B cell (primary cell): ENCODE measurements around the gene ACP6. TPM values are rescaled to one million over a fixed set of nuclear protein-coding genes. Genes with fewer than 3 reads are reported as not detected.

Experiments used
- ATAC-seq: fragments of 200-7000 bp; cut with Tn5 transposase; one replicate; pipeline ENCODE4 v1.10.0; 2021; ENCODE audit warnings: low read depth, mild to moderate bottlenecking, moderate number of reproducible peaks, moderate library complexity
- CTCF ChIA-PET: fragments of 350-600 bp; sonication (Branson Sonifier 250); formaldehyde crosslinking; loops from one replicate; lab custom pipeline; 2021; ENCODE audit warnings: antibody characterized with exemption, inconsistent platforms; lab: Charles Lee
- POLR2A ChIA-PET: fragments of 350-600 bp; sonication (Branson Sonifier 250); formaldehyde crosslinking; loops from one replicate; lab custom pipeline; 2021; ENCODE audit warnings: antibody characterized with exemption; lab: Charles Lee
- DNase-seq: peaks from one replicate; pipeline ENCODE4 v3.0.0; 2013
- H2AFZ ChIP-seq: 2 replicates; pipeline ENCODE4 v1.6.1; 2012; ENCODE audit warnings: mild to moderate bottlenecking, low read depth, low read length; ENCODE audit not compliant: insufficient read depth, poor library complexity, severe bottlenecking
- H3K27ac ChIP-seq, 2 donors: 1 replicate in 1 of 2; 2 replicates in 1 of 2; pipeline ENCODE4 v1.5.1; 2012 to 2013; ENCODE audit warnings: low read length in 2 of 2, mild to moderate bottlenecking in 2 of 2, moderate library complexity in 1 of 2
- H3K27me3 ChIP-seq, 4 experiments: fragments of 200-600 bp in 1 of 4; sonication (generic) in 1 of 4; replicated peaks in 1 of 4; 1 replicate in 2 of 4; 2 replicates in 2 of 4; pipeline versions ENCODE4 v1.6.1 to v1.7.0; 2013 to 2016; ENCODE audit warnings: low read length in 3 of 4, mild to moderate bottlenecking in 2 of 4, mixed read lengths in 1 of 4, moderate library complexity in 1 of 4; ENCODE audit not compliant: insufficient read depth in 4 of 4, control insufficient read depth in 3 of 4; ENCODE audit errors: control extremely low read depth in 1 of 4
- H3K36me3 ChIP-seq, 2 experiments: replicated peaks in 1 of 2; 1 replicate in 1 of 2; 2 replicates in 1 of 2; pipeline versions ENCODE4 v1.6.1 to v1.7.1; 2013; ENCODE audit warnings: low read length in 1 of 2; ENCODE audit not compliant: insufficient read depth in 2 of 2, control insufficient read depth in 1 of 2; ENCODE audit errors: control extremely low read depth in 1 of 2, extremely low read depth in 1 of 2
- H3K4me1 ChIP-seq, 2 donors: fragments of 200-600 bp in 1 of 2; sonication (generic) in 1 of 2; 1 replicate in 1 of 2; 2 replicates in 1 of 2; pipeline versions ENCODE4 v1.5.1 to v1.6.1; 2013 to 2017; ENCODE audit warnings: low read length in 2 of 2; ENCODE audit not compliant: control insufficient read depth in 2 of 2, insufficient read depth in 2 of 2
- H3K4me2 ChIP-seq: replicated peaks from 2 replicates; pipeline ENCODE3; 2012; ENCODE audit warnings: mild to moderate bottlenecking, low read depth, low read length; ENCODE audit not compliant: poor library complexity, severe bottlenecking
- H3K4me3 ChIP-seq, 5 experiments: fragments of 200-600 bp in 1 of 5; sonication (generic) in 1 of 5; 1 replicate in 3 of 5; 2 replicates in 2 of 5; pipeline versions ENCODE4 v1.5.1 to v1.7.0; 2011 to 2016; ENCODE audit warnings: low read length in 4 of 5, mild to moderate bottlenecking in 4 of 5, low read depth in 2 of 5, control low read depth in 1 of 5, moderate library complexity in 1 of 5; ENCODE audit not compliant: insufficient read depth in 1 of 5; ENCODE audit errors: control extremely low read depth in 1 of 5, extremely low read depth in 1 of 5
- H3K79me2 ChIP-seq: fragments of 200-600 bp; sonication (generic); one replicate; pipeline ENCODE4 v1.6.0; 2016; ENCODE audit warnings: low read length; ENCODE audit not compliant: control insufficient read depth, insufficient read depth
- H3K9ac ChIP-seq: fragments of 200-600 bp; sonication (generic); 2 replicates; pipeline ENCODE4 v1.6.1; 2017; ENCODE audit warnings: mild to moderate bottlenecking, low read length, moderate library complexity
- H3K9me3 ChIP-seq, 3 donors: one replicate each; pipeline versions ENCODE4 v1.6.1 to v1.7.1; 2013; ENCODE audit warnings: low read length in 2 of 3; ENCODE audit not compliant: control insufficient read depth in 2 of 3, insufficient read depth in 1 of 3; ENCODE audit errors: control extremely low read depth in 1 of 3
- H4K20me1 ChIP-seq: 2 replicates; pipeline ENCODE4 v1.6.0; 2012; ENCODE audit warnings: mild to moderate bottlenecking, low read length; ENCODE audit not compliant: insufficient read depth, control insufficient read depth, poor library complexity, severe bottlenecking
- H3K27ac Mint-ChIP-seq: one replicate; pipeline ENCODE4 v1.8.0; 2021; ENCODE audit warnings: mixed read lengths
- H3K27me3 Mint-ChIP-seq: one replicate; pipeline ENCODE4 v1.8.0; 2021; ENCODE audit warnings: mixed read lengths
- H3K4me1 Mint-ChIP-seq: one replicate; pipeline ENCODE4 v1.8.0; 2021; ENCODE audit warnings: mixed read lengths
- H3K4me3 Mint-ChIP-seq: one replicate; pipeline ENCODE4 v1.8.0; 2021; ENCODE audit warnings: mixed read lengths
- H3K9me3 Mint-ChIP-seq: one replicate; pipeline ENCODE4 v1.8.0; 2022; ENCODE audit warnings: mixed read lengths; ENCODE audit not compliant: insufficient read depth
- EZH2 ChIP-seq: IDR thresholded peaks from 2 replicates; pipeline ENCODE4 v1.6.1; 2012; ENCODE audit warnings: borderline replicate concordance, low read depth, mild to moderate bottlenecking, moderate library complexity, low read length; ENCODE audit not compliant: insufficient read depth, poor library complexity, severe bottlenecking
- WGBS: methylation state at CpG from one replicate; pipeline ENCODE4 v1.1.5; 2013; ENCODE audit warnings: missing lambda C conversion rate; ENCODE audit not compliant: insufficient coverage; 5-methylcytosine and 5-hydroxymethylcytosine counted together
- intact Hi-C: fragments of 100-400 bp; cut with micrococcal nuclease; formaldehyde crosslinking; loops from one replicate; pipeline ENCODE4 v1.10.0; 2022
- polyA plus RNA-seq: library from polyadenylated mRNA; depleted of rRNA; stranded (reverse); fragments of >200 nt; gene quantifications from 2 replicates; pipeline ENCODE4 v1.2.3, GENCODE V29; 2012
- total RNA-seq, 2 donors: library from RNA; stranded (reverse); fragments of 120-200 nt in 1 of 2; gene quantifications; 1 replicate in 1 of 2; 2 replicates in 1 of 2; pipeline versions ENCODE4 v1.2.3 to v1.2.4, GENCODE V29; 2013 to 2022
- TF ChIP-seq, protein P1 (sequence below): fragments of 200-600 bp; IDR thresholded peaks from one replicate; pipeline ENCODE4 v1.8.0; 2022; ENCODE audit warnings: antibody characterized with exemption, mild to moderate bottlenecking

The ACP6 gene
- total and polyA plus RNA-seq, 2 donors (not counting 1 experiment from before 2014, with no cell fraction given) = 5.0 to 15.7 TPM

DNA sequence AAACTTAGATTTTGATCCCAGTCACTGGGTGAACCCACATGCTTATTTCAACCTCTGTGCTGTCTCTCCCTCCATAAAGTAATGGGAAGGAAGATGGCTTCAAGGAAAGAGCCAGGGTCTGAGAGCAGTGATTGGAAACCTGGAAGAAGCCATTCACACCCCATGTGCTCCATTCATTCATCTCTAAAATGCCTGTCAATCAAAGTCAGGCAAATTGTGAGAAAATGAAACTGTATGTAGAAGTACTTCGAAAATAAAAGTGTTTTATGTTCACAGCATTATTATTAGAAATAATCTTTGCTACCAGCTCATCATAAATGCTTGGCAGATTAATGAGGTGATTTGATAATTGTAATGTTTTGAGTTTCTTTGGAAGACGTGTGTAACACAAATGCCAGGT lies 61.0 kb downstream of the ACP6 start:
- POLR2A ChIA-PET = no interaction called here
- Histone ChIP-seq H3K9me3 (no peaks in the 10 kb centered on the region), H4K20me1 (no peaks in the 10 kb centered on the region), H3K36me3 (peaks cover 4 to 7% of the 10 kb centered on the region in 2 experiments), H3K4me3 (no peak overlapping the region), H3K9ac (no peak overlapping the region), H3K27ac (no peak overlapping the region), H2AFZ (no peak overlapping the region), H3K79me2 (no peaks in the 10 kb centered on the region), H3K4me1 (no peaks in the 10 kb centered on the region), H3K4me2 (no peak overlapping the region), H3K27me3 (no peaks in the 10 kb centered on the region)
- ATAC-seq (no peak), DNase-seq (no peak)
- TF ChIP-seq EZH2 = no peak
- TF ChIP-seq, protein P1, sequence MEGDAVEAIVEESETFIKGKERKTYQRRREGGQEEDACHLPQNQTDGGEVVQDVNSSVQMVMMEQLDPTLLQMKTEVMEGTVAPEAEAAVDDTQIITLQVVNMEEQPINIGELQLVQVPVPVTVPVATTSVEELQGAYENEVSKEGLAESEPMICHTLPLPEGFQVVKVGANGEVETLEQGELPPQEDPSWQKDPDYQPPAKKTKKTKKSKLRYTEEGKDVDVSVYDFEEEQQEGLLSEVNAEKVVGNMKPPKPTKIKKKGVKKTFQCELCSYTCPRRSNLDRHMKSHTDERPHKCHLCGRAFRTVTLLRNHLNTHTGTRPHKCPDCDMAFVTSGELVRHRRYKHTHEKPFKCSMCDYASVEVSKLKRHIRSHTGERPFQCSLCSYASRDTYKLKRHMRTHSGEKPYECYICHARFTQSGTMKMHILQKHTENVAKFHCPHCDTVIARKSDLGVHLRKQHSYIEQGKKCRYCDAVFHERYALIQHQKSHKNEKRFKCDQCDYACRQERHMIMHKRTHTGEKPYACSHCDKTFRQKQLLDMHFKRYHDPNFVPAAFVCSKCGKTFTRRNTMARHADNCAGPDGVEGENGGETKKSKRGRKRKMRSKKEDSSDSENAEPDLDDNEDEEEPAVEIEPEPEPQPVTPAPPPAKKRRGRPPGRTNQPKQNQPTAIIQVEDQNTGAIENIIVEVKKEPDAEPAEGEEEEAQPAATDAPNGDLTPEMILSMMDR = no peak
- CTCF ChIA-PET = no interaction called here
- peaks cover 5% of the 10 kb centered on the region for H3K4me1 Mint-ChIP-seq
- no peak overlapping the region for H3K27ac Mint-ChIP-seq
- no peak overlapping the region for H3K4me3 Mint-ChIP-seq
- WGBS = no CpG with 5 or more reads among the region's 2 CpGs
- no peaks in the 10 kb centered on the region for H3K9me3 Mint-ChIP-seq
- intact Hi-C loops = no loop called here
- H3K27me3 Mint-ChIP-seq = no peaks in the 10 kb centered on the region

DNA sequence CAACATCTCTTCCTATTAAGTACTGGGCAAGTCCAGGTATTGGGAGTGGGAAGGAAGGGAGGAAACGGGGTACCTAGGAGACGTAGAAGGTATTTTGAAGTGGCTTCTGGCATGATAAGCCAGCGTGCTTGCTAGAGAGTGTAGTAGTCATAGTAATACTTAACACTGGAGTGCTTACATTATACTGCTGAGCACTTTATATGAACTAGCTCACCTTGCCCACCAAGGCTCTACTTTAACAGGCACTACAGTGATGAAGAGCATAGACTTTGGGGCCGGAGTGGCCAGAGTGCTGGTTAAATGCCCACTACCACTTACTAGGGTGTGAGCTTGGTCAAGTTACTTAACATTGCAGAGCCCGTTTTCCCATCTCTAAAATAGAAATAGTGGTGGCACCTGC lies 61.7 kb downstream of the ACP6 start:
- H3K4me1 ChIP-seq = no peaks in the 10 kb centered on the region
- no peak overlapping the region for H3K4me3 ChIP-seq
- WGBS = no CpG with 5 or more reads among the region's 5 CpGs
- CTCF ChIA-PET = no interaction called here
- H3K79me2 ChIP-seq = no peaks in the 10 kb centered on the region
- no peak overlapping the region for H3K9ac ChIP-seq
- no peak overlapping the region for H2AFZ ChIP-seq
- DNase-seq = no peak
- H3K4me1 Mint-ChIP-seq = peaks cover 5% of the 10 kb centered on the region
- no peak overlapping the region for H3K4me2 ChIP-seq
- H3K27ac ChIP-seq = no peak overlapping the region
- ATAC-seq = no peak
- TF ChIP-seq, protein P1 = no peak
- no peak for TF ChIP-seq EZH2
- no peaks in the 10 kb centered on the region for H3K9me3 ChIP-seq
- H3K4me3 Mint-ChIP-seq = no peak overlapping the region
- H3K9me3 Mint-ChIP-seq = no peaks in the 10 kb centered on the region
- H3K36me3 ChIP-seq = peaks cover 1 to 4% of the 10 kb centered on the region in 2 experiments
- no peak overlapping the region for H3K27ac Mint-ChIP-seq
- no peaks in the 10 kb centered on the region for H4K20me1 ChIP-seq
- H3K27me3 ChIP-seq = no peaks in the 10 kb centered on the region
- POLR2A ChIA-PET = no interaction called here
- H3K27me3 Mint-ChIP-seq = no peaks in the 10 kb centered on the region
- intact Hi-C loops = no loop called here
